Measurements from ENCODE around the gene NOP58. TPM values are rescaled to one million over a fixed set of nuclear protein-coding genes. Genes with fewer than 3 reads are reported as not detected.
"Not testable (repeated sequence)": the region's sequence is repeated elsewhere in the genome, so short reads cannot be mapped to it uniquely, and the experiment has no call there.

Gene NOP58, protein sequence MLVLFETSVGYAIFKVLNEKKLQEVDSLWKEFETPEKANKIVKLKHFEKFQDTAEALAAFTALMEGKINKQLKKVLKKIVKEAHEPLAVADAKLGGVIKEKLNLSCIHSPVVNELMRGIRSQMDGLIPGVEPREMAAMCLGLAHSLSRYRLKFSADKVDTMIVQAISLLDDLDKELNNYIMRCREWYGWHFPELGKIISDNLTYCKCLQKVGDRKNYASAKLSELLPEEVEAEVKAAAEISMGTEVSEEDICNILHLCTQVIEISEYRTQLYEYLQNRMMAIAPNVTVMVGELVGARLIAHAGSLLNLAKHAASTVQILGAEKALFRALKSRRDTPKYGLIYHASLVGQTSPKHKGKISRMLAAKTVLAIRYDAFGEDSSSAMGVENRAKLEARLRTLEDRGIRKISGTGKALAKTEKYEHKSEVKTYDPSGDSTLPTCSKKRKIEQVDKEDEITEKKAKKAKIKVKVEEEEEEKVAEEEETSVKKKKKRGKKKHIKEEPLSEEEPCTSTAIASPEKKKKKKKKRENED
- total RNA-seq (2014; rRNA removed; shearing (Covaris generic)), result 67.2 and 73.4 TPM in 2 replicates

DNA sequence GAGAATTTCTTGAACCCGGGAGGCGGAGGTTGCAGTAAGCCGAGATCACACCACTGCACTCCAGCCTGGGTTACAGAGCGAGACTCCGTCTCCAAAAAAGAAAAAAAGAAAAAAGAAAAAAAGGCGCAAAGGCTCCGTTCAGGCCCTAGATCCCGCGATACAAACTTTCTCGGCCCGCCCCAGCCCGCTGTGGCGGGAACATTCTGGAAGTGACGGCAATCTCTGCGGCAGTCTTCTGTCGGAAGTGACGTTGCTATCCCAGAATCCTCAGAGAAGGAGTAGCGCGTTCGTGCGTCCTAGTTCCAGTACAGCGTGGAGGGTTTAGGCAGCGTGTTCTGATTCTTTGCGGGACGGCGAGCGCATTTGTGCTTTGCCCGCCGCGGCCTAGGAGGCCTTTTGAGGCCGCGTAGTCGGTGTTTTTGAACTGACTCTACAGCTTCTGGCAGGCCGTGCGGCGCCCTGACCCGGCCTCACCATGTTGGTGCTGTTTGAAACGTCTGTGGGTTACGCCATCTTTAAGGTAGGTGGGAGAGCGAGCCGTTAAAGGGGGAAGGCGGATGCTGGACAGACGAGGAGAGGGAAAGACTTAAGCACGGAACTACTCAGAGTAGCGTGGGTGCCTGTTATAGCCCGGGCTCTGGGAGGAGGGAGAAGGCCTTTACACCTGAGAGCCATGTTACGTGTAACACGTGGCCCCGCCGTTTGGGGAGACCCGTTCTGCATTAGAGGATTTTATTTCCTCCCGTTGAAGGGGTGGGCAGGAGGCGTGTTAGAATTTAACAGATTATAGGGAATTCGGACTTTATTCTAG is at the start of gene NOP58:
TSS of gene NOP58 (plus strand) at position 297 of the 811 bp plus-strand sequence. CDS start at position 476, 179 bp downstream.
- peak; percentile 97 for DNase-seq (ENCODE audit: low spot score)

DNA sequence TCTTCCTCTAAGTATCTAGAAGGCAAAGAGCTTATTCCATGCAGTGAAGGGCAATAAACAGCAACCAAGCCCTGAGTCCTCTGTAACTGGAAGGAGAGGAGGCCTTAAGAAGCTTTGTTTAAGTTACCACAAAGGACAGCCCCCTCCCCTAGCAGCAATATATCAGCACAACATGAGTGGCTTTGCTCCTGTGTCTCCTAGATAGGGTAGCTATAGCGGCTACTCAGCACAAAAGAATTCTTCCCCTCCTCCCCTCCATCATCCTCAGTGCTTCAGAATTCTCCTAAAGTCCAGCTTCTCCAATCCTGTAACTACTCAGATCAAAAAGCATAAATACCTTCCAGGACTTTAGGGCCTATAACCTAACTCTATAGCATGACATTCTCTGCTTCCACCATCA is 43.7 kb upstream of the NOP58 start:
- no peak for DNase-seq (ENCODE audit: low spot score)

DNA sequence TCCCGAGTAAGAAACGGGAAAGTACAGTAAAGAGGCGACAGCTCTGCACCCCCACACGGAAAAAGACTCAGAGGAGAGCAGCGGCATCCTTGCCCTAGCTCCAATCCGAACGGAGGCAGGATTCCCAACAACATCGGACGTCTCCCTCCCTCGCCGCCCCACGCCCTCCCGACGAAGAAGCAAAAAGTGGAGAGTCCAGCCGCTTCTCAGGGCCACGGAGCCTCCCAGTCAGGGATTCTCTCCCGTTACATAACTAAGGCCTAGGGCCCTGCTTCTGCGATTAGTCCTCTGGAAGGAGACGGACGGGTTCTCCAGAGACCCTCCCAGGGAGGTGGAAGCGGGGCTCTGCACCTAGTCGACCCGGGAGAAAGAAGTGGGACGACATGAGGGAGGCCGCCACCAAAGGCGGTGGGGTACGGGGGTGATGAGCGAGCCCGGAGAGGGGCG is 27.8 kb upstream of the NOP58 start:
- peak; percentile 62 for DNase-seq (ENCODE audit: low spot score)

DNA sequence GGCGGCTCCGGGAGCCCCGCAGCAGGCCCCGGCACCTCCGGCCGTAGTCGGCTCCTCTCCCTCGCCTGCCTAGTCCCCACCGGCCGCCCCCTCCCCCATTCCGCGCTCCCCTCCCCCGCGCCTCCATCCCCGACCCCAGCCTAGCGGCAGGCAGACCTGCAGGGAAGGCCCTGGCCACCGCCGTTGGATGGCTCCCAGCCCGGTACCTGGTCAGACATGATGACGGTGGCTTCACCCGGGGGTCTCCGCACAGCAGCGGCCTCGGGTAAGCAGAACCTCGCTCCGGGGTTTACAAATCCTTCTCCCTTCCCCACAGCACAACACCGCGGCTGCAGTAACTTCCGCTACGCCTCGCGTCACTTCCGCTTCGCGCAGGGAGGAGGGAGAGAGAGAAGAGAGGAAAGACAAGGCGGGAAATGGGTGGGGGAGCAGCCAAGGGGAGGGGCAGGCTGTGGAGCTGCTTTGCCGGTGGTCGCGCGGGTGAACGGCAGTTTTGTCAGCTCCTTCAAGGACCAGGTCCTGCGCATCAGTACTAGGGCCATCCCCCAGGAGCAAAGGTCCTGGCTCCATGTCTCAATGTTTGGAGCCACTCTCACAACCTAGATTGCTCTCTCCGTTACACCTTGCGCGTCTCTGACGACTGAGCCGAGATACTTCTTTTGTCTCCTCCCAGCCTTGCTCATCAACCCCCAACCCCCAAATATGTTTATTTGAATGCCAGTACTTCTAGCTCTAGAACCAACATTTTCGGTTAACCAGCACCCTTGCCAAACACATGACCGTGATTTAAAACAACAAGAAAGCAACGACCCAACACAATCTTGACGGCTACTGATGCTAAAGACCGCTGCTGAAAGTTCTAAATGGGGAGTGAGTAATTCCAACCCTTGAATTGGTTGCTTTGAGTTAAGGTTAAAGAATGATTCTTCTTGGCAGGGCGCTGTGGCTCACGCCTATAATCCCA is 27.0 kb upstream of the NOP58 start, which contains the start of gene SUMO1:
TSS of gene SUMO1 (minus strand) at position 364 of the 964 bp plus-strand sequence. CDS start at position 218, 146 bp downstream.
- DNase-seq (ENCODE audit: low spot score), result peak; percentile 91

DNA sequence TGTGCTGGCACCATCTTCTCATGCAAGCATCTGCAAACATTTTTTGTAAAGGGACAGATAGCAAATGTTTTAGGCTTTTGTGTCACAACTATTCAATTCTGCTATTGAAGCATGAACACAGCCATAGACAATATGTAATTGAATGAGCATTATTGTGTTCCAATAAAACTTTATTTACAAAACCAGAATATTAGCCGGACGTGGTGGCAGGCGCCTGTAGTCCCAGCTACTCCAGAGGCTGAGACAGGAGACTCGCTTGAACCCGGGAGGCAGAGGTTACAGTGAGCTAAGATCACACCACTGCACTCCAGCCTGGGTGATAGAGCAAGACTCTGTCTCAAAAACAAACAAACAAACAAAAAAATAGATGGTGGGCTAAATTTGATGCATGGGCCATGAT is 17.9 kb upstream of the NOP58 start:
- not testable (repeated sequence) for DNase-seq (ENCODE audit: low spot score)

DNA sequence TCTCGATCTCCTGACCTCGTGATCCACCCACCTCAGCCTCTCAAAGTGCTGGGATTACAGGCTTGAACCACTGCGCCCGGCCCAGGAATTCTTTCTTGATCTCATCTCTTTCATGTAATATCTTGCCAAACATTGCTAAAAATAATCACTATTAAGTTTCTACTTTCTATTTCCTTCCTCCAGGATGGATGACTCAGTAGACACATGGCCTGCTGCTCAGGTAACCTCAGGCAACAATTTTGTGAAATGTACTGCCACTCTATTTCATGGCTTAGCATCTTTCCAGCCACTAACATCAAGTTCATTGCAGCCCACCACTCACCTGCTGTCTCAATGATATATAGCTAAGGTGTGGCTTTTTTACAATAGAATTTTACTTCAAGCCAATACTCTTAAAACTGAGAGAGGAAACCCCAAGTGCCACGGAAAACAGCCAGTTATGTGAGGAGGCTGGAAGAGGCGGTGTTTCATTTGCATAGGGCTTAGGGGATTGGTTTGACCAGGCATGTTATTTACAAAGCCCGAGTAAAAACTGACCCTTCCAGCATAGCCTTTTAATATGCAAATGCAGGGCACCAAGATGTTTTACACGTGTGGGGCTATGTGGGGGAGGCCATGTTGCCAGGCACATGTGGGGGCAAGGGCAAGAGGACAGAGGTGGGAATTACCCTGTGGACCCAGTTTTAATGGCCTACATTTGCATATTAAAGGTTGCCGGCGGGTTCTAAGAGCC is 15.9 kb upstream of the NOP58 start:
- DNase-seq (ENCODE audit: low spot score), result no peak

DNA sequence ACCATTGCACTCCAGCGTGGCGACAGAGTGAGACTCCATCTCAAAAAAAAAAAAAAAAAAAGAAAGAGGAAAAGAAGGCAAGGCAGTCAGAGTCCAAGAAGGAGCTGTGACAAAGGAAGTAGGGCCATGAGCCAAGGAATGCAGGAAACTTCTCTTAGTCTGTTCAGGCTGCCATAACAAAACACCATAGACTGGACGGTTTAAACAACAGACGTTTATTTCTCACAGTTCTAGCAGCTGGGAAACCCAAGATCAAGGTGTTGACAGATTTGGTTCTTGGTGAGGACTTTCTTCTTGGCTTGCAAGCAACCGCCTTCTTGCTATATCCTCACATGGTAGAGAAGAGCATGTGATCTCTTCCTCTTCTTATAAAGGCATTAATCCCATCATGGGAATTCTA is 14.1 kb upstream of the NOP58 start:
- no peak for DNase-seq (ENCODE audit: low spot score)

DNA sequence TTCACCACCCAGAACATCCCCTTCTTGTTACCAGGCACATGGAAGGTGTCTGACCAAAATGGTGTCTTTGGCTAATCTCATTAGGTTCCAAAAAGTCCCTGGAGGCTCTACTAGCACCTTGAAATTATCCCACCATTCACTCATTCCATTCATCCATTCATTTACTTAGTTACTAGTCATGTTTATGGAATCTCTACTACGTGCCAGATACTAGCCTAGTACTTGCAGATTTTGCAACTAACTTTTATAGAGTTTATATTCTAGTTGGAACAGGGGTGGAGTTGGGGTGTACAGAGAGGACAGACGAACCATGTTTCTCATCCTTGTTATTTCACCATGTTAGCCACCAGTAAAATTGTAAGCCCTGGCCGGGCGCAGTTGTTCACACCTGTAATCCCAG is 4.0 kb upstream of the NOP58 start:
- no peak for DNase-seq (ENCODE audit: low spot score)

DNA sequence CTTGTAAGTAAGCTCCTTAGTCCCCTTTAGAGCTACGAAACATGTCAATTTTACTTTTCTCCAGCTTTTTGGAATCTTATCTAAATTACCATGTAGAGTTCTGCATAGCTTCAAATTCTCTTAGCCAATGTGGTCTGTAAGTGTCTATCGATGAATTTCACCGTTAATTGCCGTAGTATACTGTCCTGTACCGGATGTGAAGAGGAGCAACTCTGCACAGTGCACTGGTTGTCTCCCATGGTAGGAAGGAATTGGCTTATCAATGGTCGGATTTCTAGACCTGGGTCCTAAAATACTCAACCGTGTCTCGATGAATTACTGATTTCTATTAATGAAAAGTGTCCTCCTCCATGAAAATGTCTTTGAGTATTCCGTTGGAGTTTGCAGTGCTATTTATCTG is 1.9 kb downstream of the NOP58 start:
- DNase-seq (ENCODE audit: low spot score), result peak; percentile 35

DNA sequence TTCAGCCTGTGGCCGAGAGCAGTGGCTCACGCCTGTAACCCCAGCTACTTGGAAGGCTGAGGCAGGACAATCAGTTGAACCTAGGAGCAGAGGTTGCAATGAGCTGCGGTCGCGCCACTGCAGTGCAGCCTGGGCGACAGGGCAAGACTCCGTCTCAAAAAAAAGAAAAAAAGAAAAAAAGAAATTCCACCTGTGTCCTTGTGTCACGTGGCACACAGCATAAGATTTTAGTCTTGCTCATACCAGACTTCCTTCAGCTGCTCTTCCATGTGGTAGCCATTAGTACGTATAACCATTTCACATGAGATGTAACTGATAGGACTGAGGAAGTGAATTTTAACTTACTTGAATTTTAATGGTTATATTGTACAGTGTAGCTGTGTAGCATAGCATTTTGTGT is 4.0 kb downstream of the NOP58 start:
- no peak for DNase-seq (ENCODE audit: low spot score)

DNA sequence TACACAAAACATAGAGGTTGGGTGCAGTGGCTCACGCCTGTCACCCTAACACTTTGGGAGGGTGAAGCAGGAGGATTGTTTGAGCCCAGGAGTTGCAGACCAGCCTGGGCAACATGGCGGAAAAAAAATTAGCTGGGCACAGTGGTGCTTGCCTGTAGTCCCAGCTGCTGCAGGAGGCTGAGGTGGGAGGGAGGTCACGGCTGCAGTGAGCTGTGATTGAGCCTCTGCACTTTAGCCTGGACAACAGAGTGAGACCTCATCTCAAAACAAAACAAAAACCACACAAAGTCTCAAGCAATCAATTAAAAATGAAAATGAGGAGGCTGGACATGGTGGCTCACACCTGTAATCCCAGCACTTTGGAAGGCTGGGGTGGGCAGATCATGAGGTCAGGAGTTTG is 4.9 kb downstream of the NOP58 start:
- no peak for DNase-seq (ENCODE audit: low spot score)

DNA sequence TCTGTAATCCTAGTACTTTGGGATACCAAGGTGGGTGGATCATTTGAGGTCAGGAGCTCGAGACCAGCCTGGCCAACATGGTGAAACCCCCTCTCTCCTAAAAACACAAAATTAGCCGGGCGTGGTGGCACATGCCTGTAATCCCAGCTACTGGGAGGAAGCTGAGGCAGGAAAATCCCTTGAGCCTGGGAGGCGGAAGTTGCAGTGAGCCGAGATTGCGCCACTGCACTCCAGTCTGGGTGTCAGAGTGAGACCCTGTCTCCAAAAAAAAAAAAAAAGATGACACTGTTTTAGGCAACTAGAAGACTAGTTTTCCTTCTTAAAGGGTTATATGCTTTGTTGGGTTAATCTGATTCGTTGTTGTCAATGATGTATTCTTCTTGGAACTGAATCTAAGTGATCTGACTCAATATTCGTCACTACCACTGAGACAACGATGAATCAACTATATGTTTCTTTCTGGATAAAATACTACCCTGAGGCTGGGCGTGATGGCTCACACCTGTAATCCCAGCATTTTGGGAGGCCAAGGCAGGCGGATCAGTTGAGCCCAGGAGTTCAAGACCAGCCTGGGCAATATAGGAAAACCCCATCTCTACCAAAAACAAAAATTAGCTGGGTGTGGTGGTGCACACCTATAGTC is 10.6 kb downstream of the NOP58 start:
- DNase-seq (ENCODE audit: low spot score), result not testable (repeated sequence)

DNA sequence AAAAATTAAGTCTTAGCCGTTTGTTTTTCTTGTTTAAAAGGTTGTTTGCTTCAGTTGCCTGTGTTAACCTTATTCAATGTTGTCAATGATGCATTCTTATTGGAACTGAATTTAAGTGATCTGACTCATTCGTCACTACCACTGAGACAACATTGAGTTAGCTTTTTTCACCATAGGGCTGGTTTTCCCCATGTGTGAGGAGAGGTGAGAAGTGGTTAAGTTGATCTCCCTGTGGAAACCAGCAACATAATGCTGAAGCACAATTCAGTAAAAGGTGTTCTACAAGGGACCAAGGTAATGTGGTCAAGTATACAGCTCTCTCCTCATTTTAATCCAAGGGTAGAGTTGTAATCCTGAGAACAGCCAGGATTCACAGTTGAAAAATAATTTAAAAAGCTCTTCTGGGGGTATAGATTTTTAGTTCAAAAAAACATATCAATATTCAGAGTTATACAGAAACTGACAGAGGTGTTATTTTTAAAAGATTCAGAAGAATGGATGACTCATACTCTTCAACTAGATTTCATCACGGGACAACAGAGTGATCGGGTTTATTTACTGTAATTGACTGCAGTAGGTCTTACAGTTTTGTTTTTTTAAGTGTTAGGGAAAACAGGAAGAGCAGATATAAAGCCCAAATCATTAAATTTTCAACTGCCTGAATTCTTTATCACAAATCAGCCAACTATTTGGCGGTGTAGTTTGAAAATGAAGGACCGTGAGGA is 12.6 kb downstream of the NOP58 start:
- DNase-seq (ENCODE audit: low spot score), result no peak

DNA sequence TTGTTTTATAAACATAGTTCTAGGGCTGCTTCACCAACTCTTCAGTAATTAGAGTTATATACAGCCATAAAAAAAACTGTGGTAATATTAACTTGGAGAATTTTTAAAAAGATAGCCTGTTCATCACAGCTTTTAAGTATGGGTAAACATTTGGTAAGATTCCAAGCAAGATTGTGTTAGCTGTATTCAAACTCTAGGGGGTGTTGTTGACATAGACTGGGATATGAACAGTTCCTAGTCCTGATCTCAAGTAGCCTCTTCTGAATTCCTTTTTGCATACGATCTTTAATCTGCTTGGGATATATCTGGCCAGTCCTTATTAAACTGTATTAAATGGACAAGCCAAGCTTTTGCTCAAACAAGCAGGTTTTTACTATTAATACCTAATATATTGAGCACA is 13.4 kb downstream of the NOP58 start:
- peak; percentile 52 for DNase-seq (ENCODE audit: low spot score)

DNA sequence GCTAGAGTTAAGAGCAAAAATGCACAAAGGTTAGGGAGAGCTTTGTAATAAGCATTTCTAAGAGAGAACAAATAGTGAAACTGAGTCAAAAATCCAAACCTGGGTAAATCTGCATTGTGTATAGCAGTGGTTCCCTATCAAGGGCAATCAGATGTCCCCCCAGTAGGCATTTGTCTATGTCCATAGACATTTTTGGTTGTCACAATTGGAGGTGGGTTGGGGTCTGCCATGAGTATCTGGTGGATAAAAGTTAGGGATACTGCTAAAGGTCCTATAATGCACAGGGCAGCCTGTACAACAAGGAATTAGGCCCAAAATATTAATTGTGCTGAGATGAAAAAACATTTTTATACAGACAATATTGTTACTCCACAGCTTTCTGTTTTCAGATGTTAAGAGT is 21.0 kb downstream of the NOP58 start:
- no peak for DNase-seq (ENCODE audit: low spot score)

DNA sequence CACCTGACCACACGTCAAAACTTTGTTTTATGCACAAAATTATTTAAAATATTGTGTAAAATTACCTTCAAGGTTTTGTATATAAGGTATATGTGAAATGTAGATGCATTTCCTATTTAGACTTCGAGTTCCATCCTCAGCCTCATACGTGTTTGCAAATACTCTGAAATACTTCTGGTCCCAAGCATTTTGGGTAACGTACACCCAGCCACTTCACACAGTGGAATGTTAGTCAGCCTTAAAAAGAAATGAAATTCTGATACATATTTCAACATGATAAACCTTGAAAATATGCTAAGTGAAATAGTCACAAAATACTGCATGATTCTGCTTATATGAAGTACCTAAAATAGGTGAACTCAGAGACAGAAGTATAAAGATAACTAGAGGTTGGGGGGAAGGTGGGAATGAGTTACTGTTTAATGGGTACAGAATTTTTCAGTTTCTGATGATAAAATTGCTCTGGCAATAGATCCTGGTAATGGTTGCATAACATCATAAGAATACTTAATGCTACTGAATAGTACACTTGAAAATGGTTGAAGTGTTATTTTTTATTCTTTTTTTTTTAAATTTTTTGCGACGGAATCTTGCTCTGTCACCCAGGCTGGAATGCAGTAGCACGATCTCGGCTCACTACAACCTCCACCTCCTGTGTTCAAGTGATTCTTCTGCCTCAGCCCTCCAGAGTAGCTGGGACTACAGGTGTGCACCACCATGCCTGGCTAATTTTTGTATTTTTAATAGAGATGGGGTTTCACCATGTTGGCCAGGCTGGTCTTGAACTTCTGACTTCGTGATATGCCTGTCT is 24.0 kb downstream of the NOP58 start:
- DNase-seq (ENCODE audit: low spot score), result no peak

DNA sequence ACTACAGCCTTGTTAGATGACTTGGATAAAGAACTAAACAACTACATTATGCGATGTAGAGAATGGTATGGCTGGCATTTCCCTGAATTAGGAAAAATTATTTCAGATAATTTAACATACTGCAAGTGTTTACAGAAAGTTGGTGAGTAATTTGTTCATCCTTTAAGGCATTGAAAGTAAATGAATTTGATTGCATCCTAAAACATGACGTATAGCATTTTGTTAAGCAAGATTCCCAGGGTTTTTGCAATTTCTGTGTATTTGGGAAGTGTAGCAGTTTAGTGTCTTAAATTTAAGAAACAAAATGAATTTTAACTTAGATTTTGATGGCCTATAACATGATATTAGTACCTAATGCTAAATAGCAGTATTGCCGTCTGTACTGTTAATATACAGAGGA is 24.8 kb downstream of the NOP58 start:
- no peak for DNase-seq (ENCODE audit: low spot score)

DNA sequence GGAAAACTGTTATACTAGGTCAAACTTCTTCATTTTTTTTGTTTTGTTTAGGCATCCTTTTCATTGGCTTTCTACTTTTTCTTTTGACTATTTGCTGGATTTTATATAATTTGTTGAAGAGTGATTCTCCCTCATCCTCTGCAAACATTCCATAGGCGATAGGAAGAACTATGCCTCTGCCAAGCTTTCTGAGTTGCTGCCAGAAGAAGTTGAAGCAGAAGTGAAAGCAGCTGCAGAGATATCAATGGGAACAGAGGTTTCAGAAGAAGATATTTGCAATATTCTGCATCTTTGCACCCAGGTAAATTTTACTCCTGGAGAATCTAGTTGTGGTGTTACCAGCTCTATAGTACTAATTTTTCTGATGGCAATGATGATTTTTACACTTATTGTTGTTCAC is 25.4 kb downstream of the NOP58 start:
- no peak for DNase-seq (ENCODE audit: low spot score)

All from HT-29 (cell line).